ENCODE data around the gene SHLD1.
"Not testable (repeated sequence)": the region's sequence is repeated elsewhere in the genome, so short reads cannot be mapped to it uniquely, and the experiment has no call there.

The SHLD1 gene

DNA sequence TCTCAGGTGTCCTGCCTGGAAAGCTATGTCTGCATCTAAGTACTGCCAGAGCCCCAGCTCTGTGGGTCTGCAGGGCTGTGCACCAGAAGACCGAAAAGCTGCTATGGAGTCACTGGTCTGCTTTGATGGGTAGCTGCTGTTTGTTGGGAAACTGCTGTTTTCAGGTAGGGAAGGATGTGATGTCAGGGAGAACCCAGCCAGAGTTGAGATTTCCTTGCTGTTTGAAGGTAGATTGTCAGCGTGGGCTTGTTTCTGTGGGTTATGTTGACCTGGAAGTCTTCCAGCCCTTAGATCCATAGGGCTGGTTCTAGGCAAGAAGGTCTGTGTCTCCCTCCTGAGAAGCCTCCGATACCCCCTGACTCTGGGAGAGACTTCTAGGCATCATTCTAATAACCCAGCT, 12.2 kb upstream of the SHLD1 start:
- TF ChIP-seq, protein P1, sequence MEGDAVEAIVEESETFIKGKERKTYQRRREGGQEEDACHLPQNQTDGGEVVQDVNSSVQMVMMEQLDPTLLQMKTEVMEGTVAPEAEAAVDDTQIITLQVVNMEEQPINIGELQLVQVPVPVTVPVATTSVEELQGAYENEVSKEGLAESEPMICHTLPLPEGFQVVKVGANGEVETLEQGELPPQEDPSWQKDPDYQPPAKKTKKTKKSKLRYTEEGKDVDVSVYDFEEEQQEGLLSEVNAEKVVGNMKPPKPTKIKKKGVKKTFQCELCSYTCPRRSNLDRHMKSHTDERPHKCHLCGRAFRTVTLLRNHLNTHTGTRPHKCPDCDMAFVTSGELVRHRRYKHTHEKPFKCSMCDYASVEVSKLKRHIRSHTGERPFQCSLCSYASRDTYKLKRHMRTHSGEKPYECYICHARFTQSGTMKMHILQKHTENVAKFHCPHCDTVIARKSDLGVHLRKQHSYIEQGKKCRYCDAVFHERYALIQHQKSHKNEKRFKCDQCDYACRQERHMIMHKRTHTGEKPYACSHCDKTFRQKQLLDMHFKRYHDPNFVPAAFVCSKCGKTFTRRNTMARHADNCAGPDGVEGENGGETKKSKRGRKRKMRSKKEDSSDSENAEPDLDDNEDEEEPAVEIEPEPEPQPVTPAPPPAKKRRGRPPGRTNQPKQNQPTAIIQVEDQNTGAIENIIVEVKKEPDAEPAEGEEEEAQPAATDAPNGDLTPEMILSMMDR (IDR thresholded peaks at IDR 0.05; ENCODE audit: control insufficient read depth, extremely low read depth, insufficient read depth): no peak
- no peak overlapping the region for H3K4me3 ChIP-seq (ENCODE audit: low read depth, low read length)
- DNase-seq (ENCODE audit: low read depth): no peak

DNA sequence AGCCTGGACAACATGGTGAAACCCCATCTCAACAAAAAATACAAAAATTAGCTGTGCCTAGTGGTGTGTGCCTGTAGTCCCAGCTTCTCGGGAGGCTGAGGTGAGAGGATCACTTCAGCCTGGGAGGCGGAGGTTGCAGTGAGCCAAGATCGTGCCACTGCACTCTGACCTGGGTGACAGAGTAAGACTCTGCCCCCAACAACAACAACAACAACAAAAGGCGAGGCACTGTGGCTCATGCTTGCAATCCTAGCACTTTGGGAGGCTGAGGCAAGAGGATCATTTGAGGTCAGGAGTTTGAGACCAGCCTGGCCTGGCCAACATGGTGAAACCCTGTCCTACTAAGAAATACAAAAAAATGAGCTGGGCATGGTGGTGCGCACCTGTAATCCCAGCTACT, 9.6 kb upstream of the SHLD1 start:
- H3K4me3 ChIP-seq (ENCODE audit: low read depth, low read length); DNase-seq (ENCODE audit: low read depth): not testable (repeated sequence)

DNA sequence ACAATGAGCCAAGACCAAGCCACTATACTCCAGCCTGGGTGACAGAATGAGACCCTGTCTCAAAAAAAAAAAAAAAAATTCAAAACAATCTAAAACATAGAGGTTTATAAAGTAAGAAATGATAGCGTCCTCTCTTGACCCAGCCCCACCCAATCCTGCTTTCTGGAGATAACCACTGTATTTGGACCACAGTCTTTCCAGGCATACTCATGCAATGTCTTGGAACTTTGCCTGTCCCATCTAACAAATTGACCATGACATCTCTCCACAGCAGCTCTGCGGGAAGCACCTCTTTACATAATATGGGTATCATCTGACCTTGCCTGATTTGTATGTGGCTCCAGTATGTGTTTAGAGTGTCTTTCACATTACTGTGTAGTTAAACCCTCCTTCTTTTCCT, 9.1 kb upstream of the SHLD1 start:
- TF ChIP-seq, protein P1 (IDR thresholded peaks at IDR 0.05; ENCODE audit: control insufficient read depth, extremely low read depth, insufficient read depth): no peak
- no peak overlapping the region for H3K4me3 ChIP-seq (ENCODE audit: low read depth, low read length)
- no peak for DNase-seq (ENCODE audit: low read depth)

DNA sequence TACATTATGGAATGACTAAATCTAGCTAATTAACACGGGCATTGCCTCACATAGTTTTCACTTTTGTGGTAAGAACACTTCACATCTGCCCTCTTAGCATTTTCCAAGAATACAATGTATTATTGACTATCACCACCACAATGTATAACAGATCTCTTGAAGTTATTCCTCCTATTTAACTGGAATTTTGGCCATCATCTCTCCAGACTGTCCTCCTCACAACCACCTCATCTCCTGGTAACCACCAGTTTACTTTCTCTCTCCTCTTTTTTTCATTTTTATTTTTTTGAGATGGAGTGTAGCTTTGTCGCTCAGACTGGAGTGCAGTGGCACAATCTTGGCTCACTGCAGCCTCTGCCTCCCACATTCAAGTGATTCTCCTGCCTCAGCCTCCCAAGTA, 8.2 kb upstream of the SHLD1 start:
- TF ChIP-seq, protein P1 (IDR thresholded peaks at IDR 0.05; ENCODE audit: control insufficient read depth, extremely low read depth, insufficient read depth): no peak
- no peak overlapping the region for H3K4me3 ChIP-seq (ENCODE audit: low read depth, low read length)

DNA sequence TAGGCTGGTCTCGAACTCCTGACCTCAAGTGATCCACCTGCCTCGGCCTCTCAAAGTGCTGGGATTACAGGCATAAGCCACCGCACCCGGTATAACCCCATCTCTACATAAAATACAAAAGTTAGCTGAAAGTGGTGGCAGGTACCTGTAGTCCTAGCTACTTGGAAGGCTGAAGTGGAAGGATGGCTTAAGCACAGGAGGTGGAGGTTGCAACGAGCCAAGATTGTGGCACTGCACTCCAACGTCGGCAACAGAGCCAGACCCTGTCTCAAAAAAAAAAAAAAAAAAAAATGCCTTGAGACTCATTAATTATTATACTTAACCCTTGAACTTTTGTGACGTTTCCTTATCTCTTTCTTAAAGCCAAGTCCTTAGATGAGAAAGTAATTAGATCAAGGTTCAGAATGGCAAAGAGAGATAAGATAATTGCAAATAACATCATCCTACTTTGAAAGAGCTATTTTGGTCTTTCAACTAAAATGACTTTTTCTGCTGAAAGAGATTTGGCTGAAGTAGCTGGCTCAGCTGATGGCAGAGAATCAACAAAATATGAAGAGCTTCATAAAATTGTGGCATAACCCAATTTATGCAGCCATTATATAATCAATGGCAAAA, 4.7 kb upstream of the SHLD1 start:
- TF ChIP-seq, protein P1 (IDR thresholded peaks at IDR 0.05; ENCODE audit: control insufficient read depth, extremely low read depth, insufficient read depth): no peak
- no peak for DNase-seq (ENCODE audit: low read depth)

More for the DNA sequence above, 8.2 kb upstream of the SHLD1 start:
- no peak for DNase-seq (ENCODE audit: low read depth)

DNA sequence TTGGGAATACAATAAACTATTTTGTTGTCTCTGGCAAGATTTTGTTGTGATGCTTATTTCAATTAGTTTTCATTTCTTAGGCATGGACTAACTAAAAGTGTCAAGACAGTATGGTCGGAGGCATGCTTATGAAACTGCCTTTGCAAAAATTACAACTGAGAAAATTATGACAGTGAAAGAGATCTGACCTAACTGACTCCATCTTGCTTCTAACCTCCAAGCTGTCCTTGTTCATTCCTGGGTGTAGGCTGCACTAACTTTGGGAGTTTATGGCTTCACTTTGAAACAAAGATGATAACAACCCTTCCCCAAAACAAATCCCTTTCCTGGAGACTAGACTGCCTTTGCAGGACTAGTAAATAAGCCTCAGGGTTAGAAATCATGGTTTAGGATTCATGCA, 4.1 kb upstream of the SHLD1 start:
- no peak overlapping the region for H3K4me3 ChIP-seq (ENCODE audit: low read depth, low read length)
- DNase-seq (ENCODE audit: low read depth): no peak
- TF ChIP-seq, protein P1 (IDR thresholded peaks at IDR 0.05; ENCODE audit: control insufficient read depth, extremely low read depth, insufficient read depth): no peak

More for the DNA sequence above, 4.7 kb upstream of the SHLD1 start:
- H3K4me3 ChIP-seq (ENCODE audit: low read depth, low read length): no peak overlapping the region

DNA sequence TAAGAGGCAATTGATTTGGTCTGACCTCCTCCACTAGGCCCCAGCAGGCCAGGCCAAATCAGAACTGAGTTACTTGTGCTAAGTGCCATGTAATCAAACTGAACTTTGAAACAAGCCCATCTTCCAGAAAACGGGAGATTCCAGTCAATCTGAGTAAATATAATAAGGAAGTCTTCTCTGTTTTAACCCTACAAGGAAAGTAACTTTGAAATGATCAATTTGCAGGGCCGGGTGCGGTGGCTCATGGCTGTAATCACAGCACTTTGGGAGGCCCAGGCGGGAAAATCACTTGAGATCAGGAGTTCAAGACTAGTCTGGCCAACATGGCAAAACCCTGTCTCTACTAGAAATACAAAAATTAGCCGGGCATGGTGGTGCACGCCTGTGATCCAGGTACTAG, 2.0 kb upstream of the SHLD1 start:
- TF ChIP-seq, protein P1 (IDR thresholded peaks at IDR 0.05; ENCODE audit: control insufficient read depth, extremely low read depth, insufficient read depth): no peak
- no peak for DNase-seq (ENCODE audit: low read depth)
- H3K4me3 ChIP-seq (ENCODE audit: low read depth, low read length): no peak overlapping the region

DNA sequence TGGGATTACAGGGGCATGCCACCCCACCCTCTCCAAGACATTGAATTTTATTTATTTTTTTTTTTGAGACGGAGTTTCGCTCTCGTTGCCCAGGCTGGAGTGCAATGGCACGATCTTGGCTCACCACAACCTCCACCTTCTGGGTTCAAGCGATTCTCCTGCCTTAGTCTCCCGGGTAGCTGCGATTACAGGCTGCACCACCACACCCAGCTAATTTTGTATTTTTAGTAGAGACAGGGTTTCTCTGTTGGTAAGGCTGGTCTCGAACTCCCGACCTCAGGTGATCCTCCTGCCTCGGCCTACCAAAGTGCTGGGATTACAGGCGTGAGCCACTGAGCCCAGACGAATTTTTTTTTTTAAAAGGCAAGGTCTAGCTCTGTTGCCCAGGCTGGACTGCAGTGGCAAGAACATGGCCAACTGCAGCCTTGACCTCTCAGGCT, 669 bp upstream of the SHLD1 start:
- not testable (repeated sequence) for DNase-seq (ENCODE audit: low read depth)

More for the DNA sequence above, 669 bp upstream of the SHLD1 start:
- not testable (repeated sequence) for H3K4me3 ChIP-seq (ENCODE audit: low read depth, low read length)
